Liver (tissue), 9 donors: ENCODE measurements around the gene HOXC6. TPM values are rescaled to one million over a fixed set of nuclear protein-coding genes. Genes with fewer than 3 reads are reported as not detected.

Source experiments
- DNase-seq: peaks from one replicate; pipeline ENCODE4 v3.0.0-alpha.2; 2017; ENCODE audit warnings: low spot score
- H3K27ac ChIP-seq, 2 donors: one replicate each; pipeline ENCODE4 v1.7.0; 2013; ENCODE audit warnings: inconsistent platforms in 2 of 2, low read length in 2 of 2, control low read depth in 1 of 2, low read depth in 1 of 2, mild to moderate bottlenecking in 1 of 2
- H3K27me3 ChIP-seq, 4 donors: one replicate each; pipeline versions ENCODE4 v1.6.1 to v1.7.0; 2013; ENCODE audit warnings: low read length in 3 of 4, inconsistent platforms in 1 of 4, mild to moderate bottlenecking in 1 of 4, moderate library complexity in 1 of 4; ENCODE audit not compliant: control insufficient read depth in 4 of 4, insufficient read depth in 4 of 4
- H3K36me3 ChIP-seq, 4 donors: one replicate each; pipeline versions ENCODE4 v1.6.1 to v1.7.0; 2013; ENCODE audit warnings: low read length in 3 of 4, mild to moderate bottlenecking in 3 of 4, low read depth in 1 of 4, moderate library complexity in 1 of 4; ENCODE audit not compliant: control insufficient read depth in 4 of 4, insufficient read depth in 3 of 4
- H3K4me1 ChIP-seq, 4 donors: one replicate each; pipeline versions ENCODE4 v1.6.1 to v1.7.0; 2013; ENCODE audit warnings: low read length in 3 of 4, mild to moderate bottlenecking in 3 of 4, moderate library complexity in 1 of 4; ENCODE audit not compliant: control insufficient read depth in 4 of 4, insufficient read depth in 4 of 4
- H3K4me3 ChIP-seq, 3 donors: one replicate each; pipeline versions ENCODE4 v1.6.1 to v1.7.0; 2013; ENCODE audit warnings: low read length in 3 of 3, control low read depth in 1 of 3, low read depth in 1 of 3, mild to moderate bottlenecking in 1 of 3
- H3K9ac ChIP-seq, 2 donors: one replicate each; pipeline ENCODE4 v1.7.0; 2013; ENCODE audit warnings: low read length in 2 of 2, mild to moderate bottlenecking in 2 of 2, moderate library complexity in 2 of 2, control low read depth in 1 of 2, low read depth in 1 of 2
- H3K9me3 ChIP-seq, 4 donors: one replicate each; pipeline versions ENCODE4 v1.6.1 to v1.7.0; 2013; ENCODE audit warnings: low read length in 3 of 4; ENCODE audit not compliant: control insufficient read depth in 4 of 4
- EGR1 ChIP-seq, 2 donors: IDR thresholded peaks; 2 replicates each; pipeline ENCODE4 v1.6.1; 2016 to 2018; ENCODE audit warnings: antibody characterized with exemption in 2 of 2, low read depth in 2 of 2
- FOXA1 ChIP-seq: IDR thresholded peaks from 2 replicates; pipeline ENCODE4 v1.6.1; 2016; ENCODE audit warnings: antibody characterized with exemption
- FOXA2 ChIP-seq: IDR thresholded peaks from 2 replicates; pipeline ENCODE4 v1.6.1; 2016; ENCODE audit warnings: antibody characterized with exemption
- GABPA ChIP-seq, 2 donors: IDR thresholded peaks in 1 of 2; conservative IDR thresholded peaks in 1 of 2; 2 replicates each; pipeline ENCODE4 v1.6.1; 2016; ENCODE audit warnings: antibody characterized with exemption in 2 of 2, mild to moderate bottlenecking in 1 of 2, moderate library complexity in 1 of 2
- HNF4A ChIP-seq, 2 donors: conservative IDR thresholded peaks; 2 replicates each; pipeline ENCODE4 v1.6.1; 2016; ENCODE audit warnings: antibody characterized with exemption in 2 of 2, mild to moderate bottlenecking in 2 of 2
- HNF4G ChIP-seq: IDR thresholded peaks from 2 replicates; pipeline ENCODE4 v1.6.1; 2016; ENCODE audit warnings: antibody characterized with exemption
- JUND ChIP-seq, 2 donors: IDR thresholded peaks; 2 replicates each; pipeline ENCODE4 v1.6.1; 2016; ENCODE audit warnings: antibody characterized with exemption in 2 of 2
- NR2F2 ChIP-seq: IDR thresholded peaks from 2 replicates; pipeline ENCODE4 v1.6.1; 2016; ENCODE audit warnings: antibody characterized with exemption
- RAD21 ChIP-seq, 2 donors: IDR thresholded peaks; 2 replicates each; pipeline ENCODE4 v1.6.1; 2016; ENCODE audit warnings: antibody characterized with exemption in 2 of 2, mild to moderate bottlenecking in 2 of 2
- REST ChIP-seq: IDR thresholded peaks from 2 replicates; pipeline ENCODE4 v1.6.1; 2016; ENCODE audit warnings: antibody characterized with exemption, mild to moderate bottlenecking
- RXRA ChIP-seq, 2 donors: IDR thresholded peaks; 2 replicates each; pipeline ENCODE4 v1.6.1; 2017 to 2018; ENCODE audit warnings: antibody characterized with exemption in 2 of 2, mild to moderate bottlenecking in 1 of 2
- SP1 ChIP-seq: IDR thresholded peaks from 2 replicates; pipeline ENCODE4 v1.6.1; 2018; ENCODE audit warnings: antibody characterized with exemption, mild to moderate bottlenecking
- TAF1 ChIP-seq: conservative IDR thresholded peaks from 2 replicates; pipeline ENCODE4 v1.6.1; 2016; ENCODE audit warnings: antibody characterized with exemption, mild to moderate bottlenecking
- YY1 ChIP-seq: IDR thresholded peaks from 2 replicates; pipeline ENCODE4 v1.6.1; 2016; ENCODE audit warnings: antibody characterized with exemption, mild to moderate bottlenecking
- WGBS: extraction: QIAGEN DNeasy Blood & Tissue Kit; methylation state at CpG from one replicate; pipeline ENCODE4 v1.1.7; 2013; 5-methylcytosine and 5-hydroxymethylcytosine counted together
- polyA plus RNA-seq, 2 donors: library from polyadenylated mRNA; stranded (reverse) in 1 of 2; unstranded in 1 of 2; fragments of 200-250 nt in 1 of 2; fragments of >200 nt in 1 of 2; fragmentation: Nextera tagmentation in 1 of 2; extraction: Ambion mirVana in 1 of 2; gene quantifications; one replicate each; pipeline versions ENCODE4 v1.2.1 to v1.2.3, GENCODE V29; 2013 to 2015
- total RNA-seq, 2 donors: library from RNA; depleted of rRNA; stranded (reverse); fragments of >200 nt; gene quantifications; one replicate each; pipeline ENCODE4 v1.2.3, GENCODE V29; 2014
- TF ChIP-seq, protein P1 (sequence below): IDR thresholded peaks from 2 replicates; pipeline ENCODE4 v1.6.1; 2016; ENCODE audit warnings: antibody characterized with exemption
- TF ChIP-seq, protein P2 (sequence below): IDR thresholded peaks from 2 replicates; pipeline ENCODE4 v1.6.1; 2016; ENCODE audit warnings: antibody characterized with exemption
- TF ChIP-seq, protein P3 (sequence below): fragments of 150-350 bp; IDR thresholded peaks from 2 replicates; pipeline ENCODE4 v1.5.1; 2017; ENCODE audit warnings: improper control_type of control experiment, low read depth, low read length; ENCODE audit not compliant: missing input control
- TF ChIP-seq, protein P4 (sequence below): IDR thresholded peaks from 2 replicates; pipeline ENCODE4 v1.6.1; 2016; ENCODE audit warnings: antibody characterized with exemption
- donor health status: healthy.
- donor health status: healthy.
- donor health status: healthy.
- donor health status: healthy.
- donor health status: healthy.

The HOXC6 gene
- total and polyA plus RNA-seq, 4 donors: 0.33 TPM; not detected in 3

DNA sequence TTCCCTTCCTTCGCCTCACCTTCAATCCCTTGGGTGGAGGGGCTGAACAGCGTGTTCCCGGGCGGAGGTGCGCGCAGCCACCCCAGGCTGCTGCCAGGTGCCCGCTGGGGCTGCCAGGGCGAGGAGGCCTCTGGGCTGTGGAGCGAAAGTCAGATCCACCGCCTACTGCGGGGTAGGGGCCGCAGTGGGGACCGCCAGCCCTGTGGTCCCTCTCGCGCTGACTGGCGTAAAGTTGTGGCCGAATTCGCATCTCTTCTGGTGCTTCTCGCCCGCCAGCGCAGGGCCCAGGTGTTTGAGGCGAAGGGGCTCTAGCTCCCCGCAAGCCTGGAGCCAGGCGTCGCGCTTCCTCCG lies 18.5 kb downstream of the HOXC6 start:
- Histone ChIP-seq H3K4me1 (no peaks in the 10 kb centered on the region), H3K4me3 (no peak overlapping the region), H3K27ac (no peak overlapping the region), H3K36me3 (no peaks in the 10 kb centered on the region), H3K27me3 (peaks cover 9 to 41% (median 23%) of the 10 kb centered on the region in 4 donors), H3K9ac (no peak overlapping the region), H3K9me3 (no peaks in the 10 kb centered on the region)
- no peak for DNase-seq
- TF ChIP-seq FOXA2 (no peak), HNF4A (conservative IDR thresholded peaks at IDR 0.05) (no peak), FOXA1 (no peak), RAD21 (IDR thresholded peaks at IDR 0.05) (no peak)
- TF ChIP-seq, protein P1, sequence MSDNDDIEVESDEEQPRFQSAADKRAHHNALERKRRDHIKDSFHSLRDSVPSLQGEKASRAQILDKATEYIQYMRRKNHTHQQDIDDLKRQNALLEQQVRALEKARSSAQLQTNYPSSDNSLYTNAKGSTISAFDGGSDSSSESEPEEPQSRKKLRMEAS: no peak
- 16% methylated on average over 27 of the region's 27 CpGs for WGBS

GRCh38 chr12:54047160-54047963 lies 19.1 kb downstream of the HOXC6 start:
- no peaks in the 10 kb centered on the region for H3K36me3 ChIP-seq
- DNase-seq: no peak
- WGBS: 7% methylated on average over 61 of the region's 61 CpGs
- no peak overlapping the region for H3K9ac ChIP-seq
- TF ChIP-seq RXRA (IDR thresholded peaks at IDR 0.05): no peak
- no peak for TF ChIP-seq RAD21 (IDR thresholded peaks at IDR 0.05)
- TF ChIP-seq TAF1: no peak
- TF ChIP-seq JUND (IDR thresholded peaks at IDR 0.05): no peak
- no peak for TF ChIP-seq HNF4A (conservative IDR thresholded peaks at IDR 0.05)
- no peak for TF ChIP-seq REST
- TF ChIP-seq, protein P2, sequence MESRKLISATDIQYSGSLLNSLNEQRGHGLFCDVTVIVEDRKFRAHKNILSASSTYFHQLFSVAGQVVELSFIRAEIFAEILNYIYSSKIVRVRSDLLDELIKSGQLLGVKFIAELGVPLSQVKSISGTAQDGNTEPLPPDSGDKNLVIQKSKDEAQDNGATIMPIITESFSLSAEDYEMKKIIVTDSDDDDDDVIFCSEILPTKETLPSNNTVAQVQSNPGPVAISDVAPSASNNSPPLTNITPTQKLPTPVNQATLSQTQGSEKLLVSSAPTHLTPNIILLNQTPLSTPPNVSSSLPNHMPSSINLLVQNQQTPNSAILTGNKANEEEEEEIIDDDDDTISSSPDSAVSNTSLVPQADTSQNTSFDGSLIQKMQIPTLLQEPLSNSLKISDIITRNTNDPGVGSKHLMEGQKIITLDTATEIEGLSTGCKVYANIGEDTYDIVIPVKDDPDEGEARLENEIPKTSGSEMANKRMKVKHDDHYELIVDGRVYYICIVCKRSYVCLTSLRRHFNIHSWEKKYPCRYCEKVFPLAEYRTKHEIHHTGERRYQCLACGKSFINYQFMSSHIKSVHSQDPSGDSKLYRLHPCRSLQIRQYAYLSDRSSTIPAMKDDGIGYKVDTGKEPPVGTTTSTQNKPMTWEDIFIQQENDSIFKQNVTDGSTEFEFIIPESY: no peak
- no peak for TF ChIP-seq YY1
- no peak for TF ChIP-seq FOXA1
- TF ChIP-seq, protein P3, sequence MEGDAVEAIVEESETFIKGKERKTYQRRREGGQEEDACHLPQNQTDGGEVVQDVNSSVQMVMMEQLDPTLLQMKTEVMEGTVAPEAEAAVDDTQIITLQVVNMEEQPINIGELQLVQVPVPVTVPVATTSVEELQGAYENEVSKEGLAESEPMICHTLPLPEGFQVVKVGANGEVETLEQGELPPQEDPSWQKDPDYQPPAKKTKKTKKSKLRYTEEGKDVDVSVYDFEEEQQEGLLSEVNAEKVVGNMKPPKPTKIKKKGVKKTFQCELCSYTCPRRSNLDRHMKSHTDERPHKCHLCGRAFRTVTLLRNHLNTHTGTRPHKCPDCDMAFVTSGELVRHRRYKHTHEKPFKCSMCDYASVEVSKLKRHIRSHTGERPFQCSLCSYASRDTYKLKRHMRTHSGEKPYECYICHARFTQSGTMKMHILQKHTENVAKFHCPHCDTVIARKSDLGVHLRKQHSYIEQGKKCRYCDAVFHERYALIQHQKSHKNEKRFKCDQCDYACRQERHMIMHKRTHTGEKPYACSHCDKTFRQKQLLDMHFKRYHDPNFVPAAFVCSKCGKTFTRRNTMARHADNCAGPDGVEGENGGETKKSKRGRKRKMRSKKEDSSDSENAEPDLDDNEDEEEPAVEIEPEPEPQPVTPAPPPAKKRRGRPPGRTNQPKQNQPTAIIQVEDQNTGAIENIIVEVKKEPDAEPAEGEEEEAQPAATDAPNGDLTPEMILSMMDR: no peak
- no peak for TF ChIP-seq SP1
- no peak for TF ChIP-seq HNF4G
- TF ChIP-seq, protein P4, sequence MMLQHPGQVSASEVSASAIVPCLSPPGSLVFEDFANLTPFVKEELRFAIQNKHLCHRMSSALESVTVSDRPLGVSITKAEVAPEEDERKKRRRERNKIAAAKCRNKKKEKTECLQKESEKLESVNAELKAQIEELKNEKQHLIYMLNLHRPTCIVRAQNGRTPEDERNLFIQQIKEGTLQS: no peak
- TF ChIP-seq, protein P1: no peak
- no peak for TF ChIP-seq EGR1 (IDR thresholded peaks at IDR 0.05; ENCODE audit: low read depth in 2 of 2)
- no peak for TF ChIP-seq GABPA (IDR thresholded peaks at IDR 0.05 in 1 of 2, conservative IDR thresholded peaks at IDR 0.05 in 1 of 2)
- no peak for TF ChIP-seq NR2F2
- TF ChIP-seq FOXA2: no peak
- no peaks in the 10 kb centered on the region for H3K4me1 ChIP-seq
- H3K4me3 ChIP-seq: peak overlapping the region in 1 of 3 donors; percentile 18
- no peak overlapping the region for H3K27ac ChIP-seq
- H3K27me3 ChIP-seq: peaks cover 11 to 41% (median 24%) of the 10 kb centered on the region in 4 donors
- no peaks in the 10 kb centered on the region for H3K9me3 ChIP-seq
